Astrocyte of the cerebellum (primary cell): ENCODE measurements around the gene RPLP2.

Experiments
- DNase-seq: peaks from one replicate; pipeline ENCODE4 v3.0.0-alpha.2; 2011; ENCODE audit warnings: low read depth
- H3K4me3 ChIP-seq: 2 replicates; pipeline ENCODE4 v1.5.1; 2011; ENCODE audit warnings: mild to moderate bottlenecking, low read depth, low read length, moderate library complexity
- CTCF ChIP-seq: IDR thresholded peaks from 2 replicates; pipeline ENCODE4 v1.5.1; 2012; ENCODE audit warnings: low read length, low read depth, moderate library complexity, mild to moderate bottlenecking; ENCODE audit errors: missing control alignments
- in situ Hi-C: cut with HindIII; loops from 2 replicates; pipeline ENCODE4 v1.10.0; 2017; ENCODE audit warnings: low sequenced_read_pairs

Gene RPLP2

GRCh38 chr11:858053-858761, 48.4 kb downstream of the RPLP2 start:
- DNase-seq: no peak
- H3K4me3 ChIP-seq: no peak overlapping the region
- no peak for TF ChIP-seq CTCF
- in situ Hi-C loops: no loop called here

GRCh38 chr11:858762-859339, 49.1 kb downstream of the RPLP2 start:
- no peak for TF ChIP-seq CTCF
- DNase-seq: no peak
- in situ Hi-C loops: no loop called here
- no peak overlapping the region for H3K4me3 ChIP-seq

- TF ChIP-seq CTCF: no peak
- in situ Hi-C loops: loop anchor here (5.0 kb wide), 1 partner anchor 48 kb away; no protein-coding TSS in a partner anchor
- no peak overlapping the region for H3K4me3 ChIP-seq
- peak; percentile 47 for DNase-seq
Measured at GRCh38 chr11:859394-860131, 49.8 kb downstream of the RPLP2 start.

- in situ Hi-C loops: loop anchor here (5.0 kb wide), 1 partner anchor 47 kb away; no protein-coding TSS in a partner anchor
- TF ChIP-seq CTCF: no peak
- no peak for DNase-seq
- no peak overlapping the region for H3K4me3 ChIP-seq
Measured at GRCh38 chr11:860234-861104, 50.7 kb downstream of the RPLP2 start.

- in situ Hi-C loops: loop anchor here (5.0 kb wide), 1 partner anchor 46 kb away; no protein-coding TSS in a partner anchor
- no peak for TF ChIP-seq CTCF
- H3K4me3 ChIP-seq: no peak overlapping the region
- no peak for DNase-seq
Measured at GRCh38 chr11:861105-861479, 51.3 kb downstream of the RPLP2 start.
